ENCODE data around the gene PSAT1. TPM values are rescaled to one million over a fixed set of nuclear protein-coding genes. Genes with fewer than 3 reads are reported as not detected.

Gene PSAT1
- total RNA-seq, 6 experiments from 2014 or later = 56.5 to 102 (median 61.9) TPM

- no peak overlapping the region for H3K4me3 Mint-ChIP-seq
Observed at GRCh38 chr9:78325343-78325742, 28.4 kb downstream of the PSAT1 start.

DNA sequence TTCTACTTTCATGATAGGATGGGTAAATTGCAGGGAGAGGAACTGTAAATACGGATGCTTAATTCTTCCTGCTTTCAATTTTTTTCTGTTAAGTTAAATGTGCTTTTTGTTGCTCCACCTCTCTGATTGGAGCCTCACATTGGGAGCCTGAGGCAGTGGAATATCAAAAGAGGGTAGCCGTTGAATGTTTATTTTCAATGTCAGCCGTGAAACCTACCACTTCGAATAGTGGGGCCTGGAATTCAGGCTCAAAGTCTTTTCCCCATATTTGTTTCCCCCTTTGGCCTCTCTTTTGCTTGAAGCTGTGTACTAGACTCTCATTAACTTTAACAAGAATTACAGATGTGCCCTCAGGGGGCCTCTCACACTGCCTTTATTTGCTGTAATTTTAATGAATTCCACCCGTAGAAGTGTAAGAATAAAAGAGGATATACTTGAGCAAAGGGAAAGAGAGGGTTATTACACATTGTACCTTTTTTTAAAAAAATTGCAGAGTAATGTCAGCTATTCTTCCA is 29.0 kb downstream of the PSAT1 start:
- Mint-ChIP-seq H3K9me3 (no peaks in the 10 kb centered on the region), H3K27ac (no peak overlapping the region), H3K36me3 (ENCODE audit: low read depth) (peaks cover 12% of the 10 kb centered on the region), H3K4me1 (ENCODE audit: low read depth) (peaks cover 17% of the 10 kb centered on the region), H3K27me3 (ENCODE audit: insufficient read depth) (no peaks in the 10 kb centered on the region), H3K4me3 (no peak overlapping the region; the same call in 1 of the 2 replicates)
- no peak for DNase-seq
- TF ChIP-seq CTCF (IDR thresholded peaks at IDR 0.05) = no peak

More at GRCh38 chr9:78325343-78325742, 28.4 kb downstream of the PSAT1 start:
- DNase-seq = no peak
- no peaks in the 10 kb centered on the region for H3K9me3 Mint-ChIP-seq
- H3K27me3 Mint-ChIP-seq (ENCODE audit: insufficient read depth) = no peaks in the 10 kb centered on the region
- peaks cover 16% of the 10 kb centered on the region for H3K36me3 Mint-ChIP-seq (ENCODE audit: low read depth)
- H3K27ac Mint-ChIP-seq = peak overlapping the region; percentile 19; the same call in 1 of the 2 replicates
- TF ChIP-seq CTCF (IDR thresholded peaks at IDR 0.05) = no peak
- peaks cover 13% of the 10 kb centered on the region for H3K4me1 Mint-ChIP-seq (ENCODE audit: low read depth)

DNA sequence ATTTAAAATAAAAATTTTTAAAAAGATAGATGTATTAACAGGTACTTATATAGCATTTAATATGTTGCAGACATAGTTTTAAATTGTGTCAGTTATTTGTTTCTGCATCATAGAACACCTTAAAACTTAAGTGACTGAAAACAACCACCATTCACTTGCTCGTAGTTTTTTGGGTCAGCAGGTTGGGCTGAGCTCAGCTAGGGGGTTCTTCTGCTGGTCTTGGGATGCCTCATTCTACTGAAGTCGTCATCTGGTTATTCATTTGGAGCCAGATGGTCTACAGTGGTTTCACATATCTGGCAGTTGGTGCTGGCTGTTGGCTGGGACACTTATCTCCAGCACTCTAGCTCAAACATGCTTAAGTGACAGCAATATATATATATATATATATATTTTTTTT is 29.6 kb downstream of the PSAT1 start:
- no peak for DNase-seq
- Mint-ChIP-seq H3K4me3 (no peak overlapping the region), H3K9me3 (no peaks in the 10 kb centered on the region), H3K27ac (no peak overlapping the region), H3K36me3 (ENCODE audit: low read depth) (peaks cover 16% of the 10 kb centered on the region), H3K27me3 (ENCODE audit: insufficient read depth) (no peaks in the 10 kb centered on the region), H3K4me1 (ENCODE audit: low read depth) (peaks cover 20% of the 10 kb centered on the region)
- TF ChIP-seq CTCF (IDR thresholded peaks at IDR 0.05) = no peak

DNA sequence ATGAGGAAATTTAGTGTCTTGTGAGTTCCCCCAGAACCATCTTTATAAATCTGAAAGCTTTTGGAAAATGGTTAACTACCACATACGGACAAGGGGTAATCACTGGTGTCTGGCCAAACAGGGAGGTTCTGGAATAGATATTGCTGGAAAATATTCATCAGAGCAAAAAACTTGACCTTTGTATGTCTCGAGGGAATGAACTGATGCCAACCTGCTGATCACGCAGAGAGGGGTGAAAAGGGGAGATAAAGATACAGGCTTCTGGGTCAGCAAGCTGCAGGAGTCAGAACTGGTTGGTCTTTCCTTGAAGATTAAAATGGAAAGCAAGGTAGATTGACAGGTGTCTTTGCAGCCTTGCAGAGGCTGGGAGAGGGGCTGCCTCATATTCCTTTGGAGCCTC is 35.5 kb downstream of the PSAT1 start:
- no peak overlapping the region for H3K4me3 Mint-ChIP-seq
- TF ChIP-seq CTCF (IDR thresholded peaks at IDR 0.05) = no peak
- H3K36me3 Mint-ChIP-seq (ENCODE audit: low read depth) = peaks cover 27% of the 10 kb centered on the region
- DNase-seq = no peak
- H3K4me1 Mint-ChIP-seq (ENCODE audit: low read depth) = peaks cover 7% of the 10 kb centered on the region; the same call in 1 of the 2 replicates
- no peak overlapping the region for H3K27ac Mint-ChIP-seq
- H3K27me3 Mint-ChIP-seq (ENCODE audit: insufficient read depth) = no peaks in the 10 kb centered on the region; the same call in 1 of the 2 replicates
- peaks cover 9% of the 10 kb centered on the region for H3K9me3 Mint-ChIP-seq

DNA sequence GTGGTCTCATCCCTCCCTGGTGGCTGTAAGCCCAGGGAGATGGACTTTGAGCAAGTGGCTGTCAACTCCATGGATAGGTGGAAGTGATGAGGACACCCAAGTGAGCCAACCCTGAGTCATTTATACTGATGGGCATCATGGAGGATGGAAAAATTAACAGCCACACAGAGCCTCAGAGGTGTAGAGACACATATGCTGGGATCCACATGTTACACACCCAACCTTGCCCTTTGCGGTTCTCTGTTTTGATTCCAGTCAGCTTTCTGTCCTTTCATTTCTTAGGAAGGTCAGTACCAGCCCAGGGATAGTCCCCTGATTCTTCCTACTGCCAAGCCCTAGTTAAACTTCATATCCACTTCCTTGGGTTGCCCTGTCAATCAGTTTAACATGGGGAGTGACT is 51.9 kb downstream of the PSAT1 start:
- DNase-seq = no peak

More for the DNA sequence above, 51.9 kb downstream of the PSAT1 start:
- H3K27ac Mint-ChIP-seq = no peak overlapping the region
- H3K4me1 Mint-ChIP-seq (ENCODE audit: low read depth) = peaks cover 6% of the 10 kb centered on the region; the same call in 1 of the 2 replicates
- peaks cover 8% of the 10 kb centered on the region for H3K27me3 Mint-ChIP-seq (ENCODE audit: insufficient read depth)
- no peaks in the 10 kb centered on the region for H3K9me3 Mint-ChIP-seq
- H3K4me3 Mint-ChIP-seq = no peak overlapping the region
- no peaks in the 10 kb centered on the region for H3K36me3 Mint-ChIP-seq (ENCODE audit: low read depth)
- TF ChIP-seq CTCF (IDR thresholded peaks at IDR 0.05) = no peak

All from HFFc6 (cell line).